Neutrophil (primary cell): ENCODE measurements around the gene OLFML1.

Experiments
- H3K27ac ChIP-seq: fragments of 200-600 bp; sonication (generic); 2 replicates; pipeline ENCODE4 v1.5.1; 2016; ENCODE audit warnings: mild to moderate bottlenecking, moderate library complexity
- H3K27me3 ChIP-seq: fragments of 200-600 bp; sonication (generic); 2 replicates; pipeline ENCODE4 v1.6.0; 2016; ENCODE audit warnings: mild to moderate bottlenecking
- H3K36me3 ChIP-seq: fragments of 200-600 bp; sonication (generic); 2 replicates; pipeline ENCODE4 v1.5.1; 2017
- H3K4me1 ChIP-seq, 2 experiments: fragments of 200-600 bp in 1 of 2; sonication (generic) in 1 of 2; 1 replicate in 1 of 2; 2 replicates in 1 of 2; pipeline versions ENCODE4 v1.5.1 to v1.6.1; 2013 to 2016; ENCODE audit warnings: low read depth in 1 of 2, low read length in 1 of 2, mild to moderate bottlenecking in 1 of 2, moderate library complexity in 1 of 2; ENCODE audit not compliant: control insufficient read depth in 1 of 2, insufficient read depth in 1 of 2
- H3K4me3 ChIP-seq, 2 experiments: fragments of 200-600 bp in 1 of 2; sonication (generic) in 1 of 2; 1 replicate in 1 of 2; 2 replicates in 1 of 2; pipeline ENCODE4 v1.5.1; 2013 to 2016; ENCODE audit warnings: low read depth in 1 of 2, low read length in 1 of 2, mild to moderate bottlenecking in 1 of 2, moderate library complexity in 1 of 2
- H3K9me3 ChIP-seq: fragments of 200-600 bp; sonication (generic); 2 replicates; pipeline ENCODE4 v1.5.1; 2016
- TF ChIP-seq, protein P1 (sequence below): fragments of 200-600 bp; sonication (generic); IDR thresholded peaks from 2 replicates; pipeline ENCODE4 v1.5.1; 2016; ENCODE audit warnings: antibody characterized with exemption

Gene OLFML1

DNA sequence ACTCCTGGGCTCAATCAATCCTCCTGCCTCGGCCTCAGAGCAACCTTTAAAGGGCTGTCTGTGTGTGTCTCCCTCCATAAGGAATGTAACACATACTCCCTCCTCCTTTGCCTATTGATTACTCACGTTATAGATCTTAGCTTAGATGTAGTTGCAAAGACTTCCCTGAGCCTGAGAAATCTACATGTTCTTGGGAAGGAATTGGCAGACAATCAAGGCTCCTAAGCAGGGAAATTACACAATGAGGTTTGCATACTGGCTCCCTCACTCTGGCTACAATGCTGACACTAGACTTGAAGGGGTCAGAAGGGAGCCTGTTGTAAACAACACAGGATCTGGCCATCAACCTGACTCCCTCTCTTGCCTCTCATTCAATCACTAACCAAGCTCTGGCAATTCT is 5.2 kb upstream of the OLFML1 start:
- Histone ChIP-seq H3K27ac (no peak overlapping the region), H3K36me3 (no peaks in the 10 kb centered on the region), H3K4me3 (no peak overlapping the region), H3K4me1 (no peaks in the 10 kb centered on the region), H3K27me3 (peaks cover 6% of the 10 kb centered on the region), H3K9me3 (no peaks in the 10 kb centered on the region)
- TF ChIP-seq, protein P1, sequence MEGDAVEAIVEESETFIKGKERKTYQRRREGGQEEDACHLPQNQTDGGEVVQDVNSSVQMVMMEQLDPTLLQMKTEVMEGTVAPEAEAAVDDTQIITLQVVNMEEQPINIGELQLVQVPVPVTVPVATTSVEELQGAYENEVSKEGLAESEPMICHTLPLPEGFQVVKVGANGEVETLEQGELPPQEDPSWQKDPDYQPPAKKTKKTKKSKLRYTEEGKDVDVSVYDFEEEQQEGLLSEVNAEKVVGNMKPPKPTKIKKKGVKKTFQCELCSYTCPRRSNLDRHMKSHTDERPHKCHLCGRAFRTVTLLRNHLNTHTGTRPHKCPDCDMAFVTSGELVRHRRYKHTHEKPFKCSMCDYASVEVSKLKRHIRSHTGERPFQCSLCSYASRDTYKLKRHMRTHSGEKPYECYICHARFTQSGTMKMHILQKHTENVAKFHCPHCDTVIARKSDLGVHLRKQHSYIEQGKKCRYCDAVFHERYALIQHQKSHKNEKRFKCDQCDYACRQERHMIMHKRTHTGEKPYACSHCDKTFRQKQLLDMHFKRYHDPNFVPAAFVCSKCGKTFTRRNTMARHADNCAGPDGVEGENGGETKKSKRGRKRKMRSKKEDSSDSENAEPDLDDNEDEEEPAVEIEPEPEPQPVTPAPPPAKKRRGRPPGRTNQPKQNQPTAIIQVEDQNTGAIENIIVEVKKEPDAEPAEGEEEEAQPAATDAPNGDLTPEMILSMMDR: no peak

DNA sequence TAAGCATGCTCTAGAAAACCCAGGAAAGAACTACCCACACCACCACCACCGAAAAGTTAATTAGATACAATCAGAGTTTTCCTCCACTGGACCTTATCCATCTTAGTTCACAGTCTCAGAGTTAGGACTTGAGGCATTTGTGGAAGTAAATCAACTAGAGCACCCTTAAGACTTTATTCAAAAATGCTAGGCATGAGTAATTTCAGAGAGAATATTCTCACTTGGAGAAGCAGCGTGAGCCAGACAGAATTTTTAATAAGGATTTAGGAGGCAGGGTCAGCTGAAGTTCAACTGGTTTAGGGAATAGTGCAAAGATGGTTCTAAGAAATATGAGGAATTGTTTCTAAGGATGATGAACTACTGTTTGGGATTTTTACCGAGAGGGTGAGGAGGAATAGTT is 1.2 kb upstream of the OLFML1 start:
- H3K27ac ChIP-seq: no peak overlapping the region
- TF ChIP-seq, protein P1: no peak
- H3K9me3 ChIP-seq: no peaks in the 10 kb centered on the region
- H3K4me3 ChIP-seq: no peak overlapping the region
- no peaks in the 10 kb centered on the region for H3K27me3 ChIP-seq
- no peaks in the 10 kb centered on the region for H3K4me1 ChIP-seq
- no peaks in the 10 kb centered on the region for H3K36me3 ChIP-seq

DNA sequence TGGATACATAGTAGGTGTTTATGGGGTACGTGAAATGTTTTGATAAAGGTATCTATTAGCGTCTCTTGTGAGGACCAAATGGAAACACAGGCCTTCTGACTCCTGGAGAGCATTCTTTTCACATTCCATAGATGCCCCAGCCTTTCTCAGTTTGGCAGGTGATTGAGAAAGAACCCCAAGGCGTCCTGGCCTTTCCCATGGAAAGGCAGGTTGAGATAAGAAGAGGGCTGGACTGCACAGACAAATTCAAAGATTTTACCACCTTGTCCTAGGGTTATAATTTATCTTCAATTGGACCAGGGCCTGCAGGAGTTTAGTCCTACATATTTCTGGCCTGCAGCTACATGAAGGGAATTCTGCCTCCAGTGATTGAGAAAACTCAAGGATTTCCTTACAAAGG is 661 bp upstream of the OLFML1 start:
- Histone ChIP-seq H3K27me3 (no peaks in the 10 kb centered on the region), H3K4me1 (no peaks in the 10 kb centered on the region), H3K27ac (no peak overlapping the region), H3K36me3 (no peaks in the 10 kb centered on the region), H3K9me3 (no peaks in the 10 kb centered on the region), H3K4me3 (no peak overlapping the region)
- TF ChIP-seq, protein P1: no peak

DNA sequence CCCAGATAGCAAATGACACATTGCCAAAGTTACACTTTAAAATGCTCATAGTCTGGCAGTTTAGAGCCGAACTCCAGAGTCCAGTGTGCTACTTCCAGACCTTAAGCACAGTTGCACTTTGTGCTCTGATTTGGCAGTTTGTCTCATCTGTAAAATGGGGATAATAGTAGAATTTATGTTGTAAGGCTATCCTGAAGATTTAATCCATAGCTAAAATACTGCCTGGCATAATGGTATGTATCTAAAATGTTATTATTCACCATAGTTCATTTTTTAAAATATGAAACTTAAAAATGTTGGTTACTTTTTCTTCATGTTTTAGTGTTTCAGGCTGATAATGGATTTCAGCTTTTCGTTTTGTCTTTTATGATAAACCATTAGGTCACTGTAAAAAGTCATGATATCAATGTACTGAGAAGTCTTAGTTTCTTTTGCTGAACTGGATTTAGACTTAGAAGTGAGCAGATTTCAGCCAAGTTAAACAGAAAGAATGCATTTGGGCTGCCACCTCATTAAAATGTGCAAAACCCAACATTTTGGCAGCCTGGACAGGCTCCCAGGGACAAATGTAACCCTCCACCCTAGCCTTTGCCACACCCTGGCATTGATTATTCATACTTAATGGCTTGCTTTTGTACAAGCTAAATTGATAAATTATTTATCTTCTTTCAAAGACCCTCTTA is 933 bp downstream of the OLFML1 start:
- TF ChIP-seq, protein P1: no peak
- H3K27ac ChIP-seq: no peak overlapping the region
- no peaks in the 10 kb centered on the region for H3K9me3 ChIP-seq
- H3K36me3 ChIP-seq: no peaks in the 10 kb centered on the region
- H3K4me3 ChIP-seq: no peak overlapping the region
- H3K4me1 ChIP-seq: no peaks in the 10 kb centered on the region
- no peaks in the 10 kb centered on the region for H3K27me3 ChIP-seq

DNA sequence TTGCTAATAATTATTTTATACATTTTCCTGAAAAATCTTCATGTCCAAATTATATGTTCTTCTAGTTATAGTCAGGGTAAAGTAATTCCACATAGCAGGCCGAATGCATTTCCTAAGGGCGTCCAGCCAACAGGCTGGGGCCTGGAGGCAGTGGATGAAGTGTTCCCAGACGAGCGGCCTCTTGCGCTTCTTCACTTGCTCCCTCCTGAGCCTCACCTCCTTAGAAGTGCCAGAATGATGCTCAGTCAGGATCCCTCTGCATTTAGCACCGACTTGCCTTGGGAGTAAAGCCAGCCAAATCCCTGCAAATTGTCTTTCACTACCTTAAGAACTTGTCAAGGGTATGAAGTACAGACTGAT is 1.5 kb downstream of the OLFML1 start:
- Histone ChIP-seq H3K36me3 (no peaks in the 10 kb centered on the region), H3K4me1 (no peaks in the 10 kb centered on the region), H3K27me3 (no peaks in the 10 kb centered on the region), H3K9me3 (no peaks in the 10 kb centered on the region), H3K4me3 (no peak overlapping the region), H3K27ac (no peak overlapping the region)
- TF ChIP-seq, protein P1: no peak
